Measurements from ENCODE around the gene OAT.

Gene OAT

GRCh38 chr10:124357561-124357885 is 61.2 kb downstream of the OAT start:
- Histone ChIP-seq H3K4me3 (ENCODE audit: low read length in 2 of 2) (no peak overlapping the region), H3K27me3 (ENCODE audit: control insufficient read depth in 2 of 2, insufficient read depth in 2 of 2, low read length in 2 of 2) (no peaks in the 10 kb centered on the region), H3K4me1 (ENCODE audit: control insufficient read depth in 2 of 2, insufficient read depth in 2 of 2, low read length in 2 of 2) (peaks cover 0 to 3% of the 10 kb centered on the region in 2 donors), H3K27ac (ENCODE audit: low read depth in 2 of 2, low read length in 2 of 2) (no peak overlapping the region), H3K36me3 (ENCODE audit: control insufficient read depth in 2 of 2, insufficient read depth in 2 of 2, low read length in 2 of 2) (no peaks in the 10 kb centered on the region), H3K9me3 (ENCODE audit: control insufficient read depth in 2 of 2, low read length in 2 of 2) (no peaks in the 10 kb centered on the region), H3K9ac (ENCODE audit: low read depth in 1 of 2, low read length in 2 of 2) (no peak overlapping the region)

GRCh38 chr10:124356701-124357560 is 61.8 kb downstream of the OAT start:
- Histone ChIP-seq H3K9me3 (ENCODE audit: control insufficient read depth in 2 of 2, low read length in 2 of 2) (no peaks in the 10 kb centered on the region), H3K27me3 (ENCODE audit: control insufficient read depth in 2 of 2, insufficient read depth in 2 of 2, low read length in 2 of 2) (no peaks in the 10 kb centered on the region), H3K4me1 (ENCODE audit: control insufficient read depth in 2 of 2, insufficient read depth in 2 of 2, low read length in 2 of 2) (peaks cover 0 to 3% of the 10 kb centered on the region in 2 donors), H3K36me3 (ENCODE audit: control insufficient read depth in 2 of 2, insufficient read depth in 2 of 2, low read length in 2 of 2) (no peaks in the 10 kb centered on the region), H3K4me3 (ENCODE audit: low read length in 2 of 2) (no peak overlapping the region), H3K9ac (ENCODE audit: low read depth in 1 of 2, low read length in 2 of 2) (no peak overlapping the region), H3K27ac (ENCODE audit: low read depth in 2 of 2, low read length in 2 of 2) (no peak overlapping the region)

GRCh38 chr10:124354411-124355382 is 64.0 kb downstream of the OAT start:
- peak overlapping the region in 1 of 2 donors; percentile 16 for H3K27ac ChIP-seq (ENCODE audit: low read depth in 2 of 2, low read length in 2 of 2)
- H3K9ac ChIP-seq (ENCODE audit: low read depth in 1 of 2, low read length in 2 of 2) = no peak overlapping the region
- H3K4me3 ChIP-seq (ENCODE audit: low read length in 2 of 2) = peak overlapping the region; percentile 55 to 71
- peaks cover 0 to 3% of the 10 kb centered on the region in 2 donors for H3K4me1 ChIP-seq (ENCODE audit: control insufficient read depth in 2 of 2, insufficient read depth in 2 of 2, low read length in 2 of 2)
- no peaks in the 10 kb centered on the region for H3K27me3 ChIP-seq (ENCODE audit: control insufficient read depth in 2 of 2, insufficient read depth in 2 of 2, low read length in 2 of 2)
- H3K36me3 ChIP-seq (ENCODE audit: control insufficient read depth in 2 of 2, insufficient read depth in 2 of 2, low read length in 2 of 2) = no peaks in the 10 kb centered on the region
- H3K9me3 ChIP-seq (ENCODE audit: control insufficient read depth in 2 of 2, low read length in 2 of 2) = no peaks in the 10 kb centered on the region

- Histone ChIP-seq H3K27me3 (ENCODE audit: control insufficient read depth in 2 of 2, insufficient read depth in 2 of 2, low read length in 2 of 2) (no peaks in the 10 kb centered on the region), H3K36me3 (ENCODE audit: control insufficient read depth in 2 of 2, insufficient read depth in 2 of 2, low read length in 2 of 2) (no peaks in the 10 kb centered on the region), H3K27ac (ENCODE audit: low read depth in 2 of 2, low read length in 2 of 2) (no peak overlapping the region), H3K4me1 (ENCODE audit: control insufficient read depth in 2 of 2, insufficient read depth in 2 of 2, low read length in 2 of 2) (peaks cover 0 to 3% of the 10 kb centered on the region in 2 donors), H3K9ac (ENCODE audit: low read depth in 1 of 2, low read length in 2 of 2) (no peak overlapping the region), H3K4me3 (ENCODE audit: low read length in 2 of 2) (no peak overlapping the region), H3K9me3 (ENCODE audit: control insufficient read depth in 2 of 2, low read length in 2 of 2) (no peaks in the 10 kb centered on the region)
Measured at GRCh38 chr10:124353896-124354295, 64.8 kb downstream of the OAT start.

- no peak overlapping the region for H3K9ac ChIP-seq (ENCODE audit: low read depth in 1 of 2, low read length in 2 of 2)
- H3K4me3 ChIP-seq (ENCODE audit: low read length in 2 of 2) = no peak overlapping the region
- H3K36me3 ChIP-seq (ENCODE audit: control insufficient read depth in 2 of 2, insufficient read depth in 2 of 2, low read length in 2 of 2) = no peaks in the 10 kb centered on the region
- peaks cover 0 to 3% of the 10 kb centered on the region in 2 donors for H3K4me1 ChIP-seq (ENCODE audit: control insufficient read depth in 2 of 2, insufficient read depth in 2 of 2, low read length in 2 of 2)
- no peak overlapping the region for H3K27ac ChIP-seq (ENCODE audit: low read depth in 2 of 2, low read length in 2 of 2)
- no peaks in the 10 kb centered on the region for H3K9me3 ChIP-seq (ENCODE audit: control insufficient read depth in 2 of 2, low read length in 2 of 2)
- H3K27me3 ChIP-seq (ENCODE audit: control insufficient read depth in 2 of 2, insufficient read depth in 2 of 2, low read length in 2 of 2) = no peaks in the 10 kb centered on the region
Measured at GRCh38 chr10:124353091-124353815, 65.5 kb downstream of the OAT start.

- no peaks in the 10 kb centered on the region for H3K36me3 ChIP-seq (ENCODE audit: control insufficient read depth in 2 of 2, insufficient read depth in 2 of 2, low read length in 2 of 2)
- no peak overlapping the region for H3K27ac ChIP-seq (ENCODE audit: low read depth in 2 of 2, low read length in 2 of 2)
- H3K27me3 ChIP-seq (ENCODE audit: control insufficient read depth in 2 of 2, insufficient read depth in 2 of 2, low read length in 2 of 2) = no peaks in the 10 kb centered on the region
- peaks cover 0 to 3% of the 10 kb centered on the region in 2 donors for H3K4me1 ChIP-seq (ENCODE audit: control insufficient read depth in 2 of 2, insufficient read depth in 2 of 2, low read length in 2 of 2)
- no peak overlapping the region for H3K4me3 ChIP-seq (ENCODE audit: low read length in 2 of 2)
- no peaks in the 10 kb centered on the region for H3K9me3 ChIP-seq (ENCODE audit: control insufficient read depth in 2 of 2, low read length in 2 of 2)
- no peak overlapping the region for H3K9ac ChIP-seq (ENCODE audit: low read depth in 1 of 2, low read length in 2 of 2)
Measured at GRCh38 chr10:124351481-124352220, 67.1 kb downstream of the OAT start.

GRCh38 chr10:124350806-124351205 is 67.9 kb downstream of the OAT start:
- no peaks in the 10 kb centered on the region for H3K27me3 ChIP-seq (ENCODE audit: control insufficient read depth in 2 of 2, insufficient read depth in 2 of 2, low read length in 2 of 2)
- no peaks in the 10 kb centered on the region for H3K36me3 ChIP-seq (ENCODE audit: control insufficient read depth in 2 of 2, insufficient read depth in 2 of 2, low read length in 2 of 2)
- no peak overlapping the region for H3K4me3 ChIP-seq (ENCODE audit: low read length in 2 of 2)
- no peak overlapping the region for H3K9ac ChIP-seq (ENCODE audit: low read depth in 1 of 2, low read length in 2 of 2)
- peaks cover 0 to 3% of the 10 kb centered on the region in 2 donors for H3K4me1 ChIP-seq (ENCODE audit: control insufficient read depth in 2 of 2, insufficient read depth in 2 of 2, low read length in 2 of 2)
- H3K9me3 ChIP-seq (ENCODE audit: control insufficient read depth in 2 of 2, low read length in 2 of 2) = no peaks in the 10 kb centered on the region
- no peak overlapping the region for H3K27ac ChIP-seq (ENCODE audit: low read depth in 2 of 2, low read length in 2 of 2)

GRCh38 chr10:124349996-124350280 is 68.8 kb downstream of the OAT start:
- H3K27me3 ChIP-seq (ENCODE audit: control insufficient read depth in 2 of 2, insufficient read depth in 2 of 2, low read length in 2 of 2) = no peaks in the 10 kb centered on the region
- H3K4me1 ChIP-seq (ENCODE audit: control insufficient read depth in 2 of 2, insufficient read depth in 2 of 2, low read length in 2 of 2) = peaks cover 0 to 3% of the 10 kb centered on the region in 2 donors
- no peak overlapping the region for H3K27ac ChIP-seq (ENCODE audit: low read depth in 2 of 2, low read length in 2 of 2)
- H3K9me3 ChIP-seq (ENCODE audit: control insufficient read depth in 2 of 2, low read length in 2 of 2) = no peaks in the 10 kb centered on the region
- H3K9ac ChIP-seq (ENCODE audit: low read depth in 1 of 2, low read length in 2 of 2) = no peak overlapping the region
- no peaks in the 10 kb centered on the region for H3K36me3 ChIP-seq (ENCODE audit: control insufficient read depth in 2 of 2, insufficient read depth in 2 of 2, low read length in 2 of 2)
- H3K4me3 ChIP-seq (ENCODE audit: low read length in 2 of 2) = no peak overlapping the region

GRCh38 chr10:124349231-124349995 is 69.3 kb downstream of the OAT start:
- H3K9ac ChIP-seq (ENCODE audit: low read depth in 1 of 2, low read length in 2 of 2) = no peak overlapping the region
- H3K27me3 ChIP-seq (ENCODE audit: control insufficient read depth in 2 of 2, insufficient read depth in 2 of 2, low read length in 2 of 2) = no peaks in the 10 kb centered on the region
- H3K36me3 ChIP-seq (ENCODE audit: control insufficient read depth in 2 of 2, insufficient read depth in 2 of 2, low read length in 2 of 2) = no peaks in the 10 kb centered on the region
- H3K4me1 ChIP-seq (ENCODE audit: control insufficient read depth in 2 of 2, insufficient read depth in 2 of 2, low read length in 2 of 2) = no peaks in the 10 kb centered on the region
- no peak overlapping the region for H3K27ac ChIP-seq (ENCODE audit: low read depth in 2 of 2, low read length in 2 of 2)
- no peak overlapping the region for H3K4me3 ChIP-seq (ENCODE audit: low read length in 2 of 2)
- H3K9me3 ChIP-seq (ENCODE audit: control insufficient read depth in 2 of 2, low read length in 2 of 2) = no peaks in the 10 kb centered on the region
